H7 (cell line): ENCODE measurements around the gene FBXL17. TPM values are rescaled to one million over a fixed set of nuclear protein-coding genes. Genes with fewer than 3 reads are reported as not detected.

ENCODE experiments used
- DNase-seq: peaks from one replicate; pipeline ENCODE4 v3.0.0; 2012
- H3K27me3 ChIP-seq: 2 replicates; pipeline ENCODE4 v1.6.0; 2011; ENCODE audit warnings: mild to moderate bottlenecking, low read length; ENCODE audit not compliant: control insufficient read depth, insufficient read depth
- H3K36me3 ChIP-seq: replicated peaks from 2 replicates; pipeline ENCODE4 v1.5.1; 2011; ENCODE audit warnings: low read length; ENCODE audit not compliant: control insufficient read depth, insufficient read depth
- H3K4me3 ChIP-seq: 2 replicates; pipeline ENCODE4 v1.5.1; 2011; ENCODE audit warnings: low read depth, mild to moderate bottlenecking, control low read depth, low read length, moderate library complexity; ENCODE audit not compliant: insufficient read depth
- total RNA-seq: library from RNA; depleted of rRNA; stranded (reverse); fragments of >200 nt; shearing (Covaris generic); gene quantifications from 2 replicates; pipeline ENCODE4 v1.2.3, GENCODE V29; 2014

The FBXL17 gene
- total RNA-seq, 1 experiment from 2014 or later = 5.5 TPM

GRCh38 chr5:107849118-107849517 lies 532.8 kb downstream of the FBXL17 start:
- Histone ChIP-seq H3K36me3 (no peaks in the 10 kb centered on the region), H3K4me3 (no peak overlapping the region), H3K27me3 (no peaks in the 10 kb centered on the region)
- no peak for DNase-seq

GRCh38 chr5:107840592-107840991 lies 541.3 kb downstream of the FBXL17 start:
- H3K36me3 ChIP-seq = no peaks in the 10 kb centered on the region
- no peak for DNase-seq
- no peaks in the 10 kb centered on the region for H3K27me3 ChIP-seq
- H3K4me3 ChIP-seq = no peak overlapping the region

GRCh38 chr5:107840161-107840560 lies 541.7 kb downstream of the FBXL17 start:
- Histone ChIP-seq H3K27me3 (no peaks in the 10 kb centered on the region), H3K4me3 (no peak overlapping the region), H3K36me3 (no peaks in the 10 kb centered on the region)
- no peak for DNase-seq

GRCh38 chr5:107835096-107835495 lies 546.8 kb downstream of the FBXL17 start:
- no peak for DNase-seq
- H3K36me3 ChIP-seq = no peaks in the 10 kb centered on the region
- H3K4me3 ChIP-seq = no peak overlapping the region
- no peaks in the 10 kb centered on the region; the same call in none of the 2 replicates for H3K27me3 ChIP-seq

- no peaks in the 10 kb centered on the region for H3K36me3 ChIP-seq
- no peak for DNase-seq
- H3K27me3 ChIP-seq = no peaks in the 10 kb centered on the region; the same call in none of the 2 replicates
- no peak overlapping the region for H3K4me3 ChIP-seq
Observed at GRCh38 chr5:107832746-107833145, 549.2 kb downstream of the FBXL17 start.

- Histone ChIP-seq H3K36me3 (no peaks in the 10 kb centered on the region), H3K27me3 (no peaks in the 10 kb centered on the region; the same call in none of the 2 replicates), H3K4me3 (no peak overlapping the region)
- no peak for DNase-seq
Observed at GRCh38 chr5:107831612-107832395, 550.1 kb downstream of the FBXL17 start.

- no peaks in the 10 kb centered on the region for H3K36me3 ChIP-seq
- H3K27me3 ChIP-seq = no peaks in the 10 kb centered on the region; the same call in none of the 2 replicates
- DNase-seq = no peak
- no peak overlapping the region for H3K4me3 ChIP-seq
Observed at GRCh38 chr5:107830750-107831149, 551.1 kb downstream of the FBXL17 start.

GRCh38 chr5:107826311-107827000 lies 555.4 kb downstream of the FBXL17 start:
- no peak overlapping the region for H3K4me3 ChIP-seq
- DNase-seq = peak; percentile 25
- no peaks in the 10 kb centered on the region for H3K36me3 ChIP-seq
- H3K27me3 ChIP-seq = no peaks in the 10 kb centered on the region

GRCh38 chr5:107824821-107825220 lies 557.1 kb downstream of the FBXL17 start:
- DNase-seq = no peak
- Histone ChIP-seq H3K36me3 (no peaks in the 10 kb centered on the region), H3K4me3 (no peak overlapping the region), H3K27me3 (no peaks in the 10 kb centered on the region)

- Histone ChIP-seq H3K27me3 (no peaks in the 10 kb centered on the region), H3K4me3 (no peak overlapping the region), H3K36me3 (no peaks in the 10 kb centered on the region)
- no peak for DNase-seq
Observed at GRCh38 chr5:107821288-107821687, 560.6 kb downstream of the FBXL17 start.

- DNase-seq = no peak
- no peaks in the 10 kb centered on the region for H3K36me3 ChIP-seq
- no peaks in the 10 kb centered on the region for H3K27me3 ChIP-seq
- H3K4me3 ChIP-seq = no peak overlapping the region
Observed at GRCh38 chr5:107820429-107820828, 561.5 kb downstream of the FBXL17 start.

- H3K4me3 ChIP-seq = no peak overlapping the region
- H3K27me3 ChIP-seq = no peaks in the 10 kb centered on the region
- H3K36me3 ChIP-seq = no peaks in the 10 kb centered on the region
- no peak for DNase-seq
Observed at GRCh38 chr5:107817951-107818350, 563.9 kb downstream of the FBXL17 start.

- no peak overlapping the region for H3K4me3 ChIP-seq
- no peak for DNase-seq
- no peaks in the 10 kb centered on the region for H3K36me3 ChIP-seq
- H3K27me3 ChIP-seq = no peaks in the 10 kb centered on the region
Observed at GRCh38 chr5:107817436-107817835, 564.5 kb downstream of the FBXL17 start.

GRCh38 chr5:107815109-107815508 lies 566.8 kb downstream of the FBXL17 start:
- H3K27me3 ChIP-seq = peaks cover 1% of the 10 kb centered on the region
- no peak for DNase-seq
- H3K36me3 ChIP-seq = no peaks in the 10 kb centered on the region
- no peak overlapping the region for H3K4me3 ChIP-seq

GRCh38 chr5:107814183-107814827 lies 567.6 kb downstream of the FBXL17 start:
- peaks cover 1% of the 10 kb centered on the region for H3K27me3 ChIP-seq
- no peaks in the 10 kb centered on the region for H3K36me3 ChIP-seq
- no peak for DNase-seq
- no peak overlapping the region for H3K4me3 ChIP-seq
